ENCODE data around the gene SULT1C2. TPM values are rescaled to one million over a fixed set of nuclear protein-coding genes. Genes with fewer than 3 reads are reported as not detected.
"Not testable (repeated sequence)": the region's sequence is repeated elsewhere in the genome, so short reads cannot be mapped to it uniquely, and the experiment has no call there.

The SULT1C2 gene
- total RNA-seq, 2 donors from 2014 or later: 1.9 TPM; not detected in 1

GRCh38 chr2:108354136-108354535 is 65.4 kb downstream of the SULT1C2 start:
- no peaks in the 10 kb centered on the region for H3K27me3 ChIP-seq
- no peaks in the 10 kb centered on the region for H3K4me1 ChIP-seq
- DNase-seq (ENCODE audit: low spot score): no peak
- no peaks in the 10 kb centered on the region for H3K36me3 ChIP-seq
- H3K9me3 ChIP-seq: no peaks in the 10 kb centered on the region
- no peak for TF ChIP-seq CTCF (IDR thresholded peaks at IDR 0.05)
- no peak overlapping the region for H3K27ac ChIP-seq
- H3K4me3 ChIP-seq: no peak overlapping the region

GRCh38 chr2:108355906-108356734 is 67.4 kb downstream of the SULT1C2 start:
- Histone ChIP-seq H3K4me1 (no peaks in the 10 kb centered on the region), H3K27ac (no peak overlapping the region)
- no peak for DNase-seq (ENCODE audit: low spot score)

GRCh38 chr2:108359336-108359735 is 70.6 kb downstream of the SULT1C2 start:
- not testable (repeated sequence) for H3K4me3 ChIP-seq; H3K27ac ChIP-seq; DNase-seq (ENCODE audit: low spot score); H3K4me1 ChIP-seq; H3K27me3 ChIP-seq; H3K36me3 ChIP-seq; H3K9me3 ChIP-seq

More at GRCh38 chr2:108355906-108356734, 67.4 kb downstream of the SULT1C2 start:
- Histone ChIP-seq H3K9me3 (no peaks in the 10 kb centered on the region), H3K36me3 (no peaks in the 10 kb centered on the region), H3K4me3 (no peak overlapping the region), H3K27me3 (no peaks in the 10 kb centered on the region)
- no peak for TF ChIP-seq CTCF (IDR thresholded peaks at IDR 0.05)

Other genes starting within 250 kb of the SULT1C2 start
- not detected for gene SULT1C3, start 48.9 kb upstream of the SULT1C2 start, total RNA-seq
- gene SULT1C4, start 89.1 kb downstream of the SULT1C2 start, total RNA-seq: 10 to 100 TPM in 1 of 2 donors, 1 to 10 TPM in 1; 9.8 to 16.0 TPM
- gene GCC2, start 160.3 kb downstream of the SULT1C2 start, total RNA-seq: 10 to 100 TPM; 12.8 to 16.1 TPM
- gene LIMS1, start 245.6 kb downstream of the SULT1C2 start, total RNA-seq: 100 to 1,000 TPM in 1 of 2 donors, 10 to 100 TPM in 1; 66.7 to 106 TPM

All from right atrium auricular region (tissue), 2 donors.